RWPE1 (cell line): ENCODE results near the gene TBK1.
"Not testable (repeated sequence)": the region's sequence is repeated elsewhere in the genome, so short reads cannot be mapped to it uniquely, and the experiment has no call there.

Source experiments
- CTCF ChIA-PET: fragments of 350-600 bp; sonication (Branson Sonifier 250); formaldehyde crosslinking; extraction: SDS; loops from one replicate; lab custom pipeline; 2021; lab: Yijun Ruan, JAX
- POLR2A ChIA-PET: fragments of 400-600 bp; formaldehyde crosslinking; extraction: SDS; loops from one replicate; lab custom pipeline; 2020; ENCODE audit warnings: antibody characterized with exemption; ENCODE audit not compliant: low non-redundant PET; lab: Yijun Ruan, JAX
- DNase-seq: peaks from one replicate; pipeline ENCODE4 v3.0.0; 2012; ENCODE audit warnings: low spot score
- H3K27ac ChIP-seq: fragments of 450-650 bp; 2 replicates; pipeline ENCODE4 v1.5.1; 2017
- TF ChIP-seq, protein P1 (sequence below): fragments of 450-650 bp; conservative IDR thresholded peaks from 2 replicates; pipeline ENCODE4 v1.5.1; 2017; ENCODE audit warnings: low read depth, mild to moderate bottlenecking

TBK1 gene

DNA sequence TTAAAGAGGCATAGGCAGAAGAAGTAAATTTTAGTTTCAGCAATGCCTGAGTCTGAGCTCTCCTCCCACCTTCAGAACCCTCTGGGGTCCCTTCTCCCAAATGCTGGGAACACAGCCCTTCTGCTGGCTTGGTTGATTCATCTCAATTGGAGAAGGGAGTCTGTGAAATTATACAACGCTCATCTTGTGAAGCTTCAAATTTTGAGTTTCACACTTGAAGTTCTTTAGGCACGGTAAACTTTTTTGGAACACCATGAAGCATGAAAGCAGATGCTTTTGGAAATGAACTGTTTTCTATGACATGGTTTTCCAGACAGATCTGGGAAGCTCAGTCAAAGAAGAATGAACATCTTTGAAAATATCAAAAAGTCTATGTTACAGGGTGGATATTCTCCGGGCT is 69.9 kb downstream of the TBK1 start:
- ChIA-PET CTCF (interaction anchor here (0.6 kb wide), 1 partner anchor 160 kb away, joined by 3 read pairs; no protein-coding TSS in a partner anchor), POLR2A (no interaction called here)
- no peak overlapping the region for H3K27ac ChIP-seq

DNA sequence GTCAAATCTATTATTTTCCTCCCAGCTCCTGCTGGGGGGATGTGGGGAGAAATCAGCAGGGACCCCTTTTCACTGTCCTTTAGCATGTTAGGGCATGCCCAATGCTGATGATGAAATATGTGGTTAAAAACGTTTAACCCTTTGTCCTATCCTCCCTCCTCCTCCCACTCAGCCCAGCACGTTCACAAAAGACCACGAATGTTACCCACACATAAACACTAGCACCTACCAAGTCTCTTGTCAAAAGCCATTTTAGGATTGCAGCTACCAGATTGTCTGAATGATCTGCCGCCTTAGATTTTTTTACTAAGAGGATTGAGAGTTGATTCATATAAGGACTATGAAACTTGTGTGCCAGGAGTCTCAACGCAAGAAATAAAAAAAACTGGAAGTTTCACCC is 70.4 kb downstream of the TBK1 start:
- POLR2A ChIA-PET: no interaction called here

More for the DNA sequence above, 69.9 kb downstream of the TBK1 start:
- TF ChIP-seq, protein P1, sequence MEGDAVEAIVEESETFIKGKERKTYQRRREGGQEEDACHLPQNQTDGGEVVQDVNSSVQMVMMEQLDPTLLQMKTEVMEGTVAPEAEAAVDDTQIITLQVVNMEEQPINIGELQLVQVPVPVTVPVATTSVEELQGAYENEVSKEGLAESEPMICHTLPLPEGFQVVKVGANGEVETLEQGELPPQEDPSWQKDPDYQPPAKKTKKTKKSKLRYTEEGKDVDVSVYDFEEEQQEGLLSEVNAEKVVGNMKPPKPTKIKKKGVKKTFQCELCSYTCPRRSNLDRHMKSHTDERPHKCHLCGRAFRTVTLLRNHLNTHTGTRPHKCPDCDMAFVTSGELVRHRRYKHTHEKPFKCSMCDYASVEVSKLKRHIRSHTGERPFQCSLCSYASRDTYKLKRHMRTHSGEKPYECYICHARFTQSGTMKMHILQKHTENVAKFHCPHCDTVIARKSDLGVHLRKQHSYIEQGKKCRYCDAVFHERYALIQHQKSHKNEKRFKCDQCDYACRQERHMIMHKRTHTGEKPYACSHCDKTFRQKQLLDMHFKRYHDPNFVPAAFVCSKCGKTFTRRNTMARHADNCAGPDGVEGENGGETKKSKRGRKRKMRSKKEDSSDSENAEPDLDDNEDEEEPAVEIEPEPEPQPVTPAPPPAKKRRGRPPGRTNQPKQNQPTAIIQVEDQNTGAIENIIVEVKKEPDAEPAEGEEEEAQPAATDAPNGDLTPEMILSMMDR: no peak
- DNase-seq: no peak

DNA sequence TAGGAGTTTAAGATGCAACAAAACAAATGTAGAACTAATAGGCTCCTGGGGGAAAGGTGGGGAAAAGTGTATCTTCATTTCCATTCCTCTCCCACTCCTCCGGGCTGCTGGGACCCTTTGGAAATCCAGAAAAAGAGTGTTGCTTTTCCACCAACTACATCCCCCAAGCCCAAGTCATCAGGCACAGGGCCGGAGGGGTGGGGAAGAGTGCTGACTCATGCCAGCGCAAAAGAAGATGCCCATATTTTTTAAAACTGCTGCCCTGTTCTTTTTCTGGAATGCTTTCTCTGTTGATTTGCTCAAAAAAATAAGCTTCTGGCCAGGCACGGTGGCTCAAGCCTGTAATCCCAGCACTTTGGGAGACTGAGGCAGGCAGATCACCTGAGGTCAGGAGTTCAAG is 70.9 kb downstream of the TBK1 start:
- POLR2A ChIA-PET: no interaction called here
- no peak overlapping the region for H3K27ac ChIP-seq
- CTCF ChIA-PET: no interaction called here
- DNase-seq: no peak
- TF ChIP-seq, protein P1: no peak

More for the DNA sequence above, 70.4 kb downstream of the TBK1 start:
- DNase-seq: no peak
- TF ChIP-seq, protein P1: no peak
- H3K27ac ChIP-seq: no peak overlapping the region
- CTCF ChIA-PET: no interaction called here

DNA sequence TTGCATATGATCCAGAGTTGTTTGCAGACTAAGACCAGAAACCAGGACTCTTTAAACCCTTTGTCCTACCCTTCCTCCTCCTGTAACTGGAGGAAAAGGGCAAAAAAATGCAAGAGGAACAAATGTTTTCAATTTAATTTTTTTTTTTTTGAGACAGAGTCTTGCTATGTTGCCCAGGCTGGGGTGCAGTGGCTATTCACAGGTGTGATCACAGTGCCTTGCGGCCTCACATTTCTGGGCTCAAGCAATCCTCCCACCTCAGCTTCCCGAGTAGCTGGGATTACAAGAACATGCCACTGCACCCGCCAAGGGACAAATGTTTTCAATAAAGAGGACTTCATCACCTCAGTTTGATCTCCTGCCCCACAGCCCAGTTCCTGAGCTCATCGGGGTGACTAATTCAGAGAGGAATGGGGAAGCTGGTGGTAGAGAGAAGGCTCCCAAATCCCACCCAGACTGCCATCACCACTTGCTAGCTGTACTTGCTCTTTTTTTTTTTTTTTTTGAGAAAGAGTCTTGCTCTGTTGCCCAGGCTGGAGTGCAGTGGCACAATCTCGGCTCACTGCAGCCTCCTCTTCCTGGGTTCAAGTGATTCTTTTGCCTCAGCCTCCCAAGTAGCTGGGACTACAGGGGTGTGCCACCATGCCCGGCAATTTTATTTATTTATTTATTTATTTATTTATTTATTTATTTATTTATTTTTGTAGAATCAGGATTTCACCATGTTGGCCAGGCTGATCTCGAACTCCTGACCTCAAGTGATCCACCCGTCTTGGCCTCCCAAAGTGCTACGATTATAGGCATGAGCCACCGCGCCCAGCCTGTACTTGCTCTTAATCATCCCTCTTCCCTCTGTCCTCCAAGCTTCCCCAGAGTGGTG is 71.9 kb downstream of the TBK1 start:
- CTCF ChIA-PET: interaction anchor here (0.6 kb wide), 1 partner anchor 312 kb away, joined by 3 read pairs; no protein-coding TSS in a partner anchor
- H3K27ac ChIP-seq, POLR2A ChIA-PET, DNase-seq: not testable (repeated sequence)

DNA sequence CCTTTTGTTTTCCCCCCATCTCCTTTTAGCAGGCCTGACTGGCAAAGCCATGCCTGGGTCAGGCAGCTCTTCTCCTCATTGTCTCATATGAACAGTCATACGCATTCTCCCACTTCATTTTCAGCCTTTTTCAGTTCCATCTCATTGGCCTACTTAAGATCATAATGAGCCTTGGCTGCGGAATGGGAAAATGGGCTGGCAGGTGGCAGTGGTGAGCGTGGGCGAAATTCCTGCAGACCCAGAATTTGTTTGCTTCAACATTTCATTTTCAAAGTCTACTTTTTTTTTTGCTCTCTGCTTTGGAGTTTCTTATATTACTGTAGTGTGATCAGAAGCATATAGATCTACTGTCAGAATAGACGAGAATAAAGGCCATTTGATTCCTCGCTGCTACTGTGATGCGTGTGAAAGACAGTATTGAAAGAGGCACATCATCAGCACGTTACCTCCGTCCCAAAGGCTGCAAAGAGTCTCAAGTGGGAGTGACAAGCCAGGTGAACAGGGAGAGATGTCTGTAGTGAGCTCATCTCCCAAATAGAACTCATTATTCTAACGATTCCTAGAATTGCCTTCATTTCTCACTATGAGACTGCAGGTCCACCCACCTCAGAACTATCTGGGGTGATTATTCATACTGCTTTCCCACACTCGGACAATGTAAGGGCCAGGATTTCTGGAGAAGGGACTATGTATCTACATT is 73.7 kb downstream of the TBK1 start:
- TF ChIP-seq, protein P1: no peak
- ChIA-PET POLR2A (no interaction called here), CTCF (no interaction called here)
- no peak overlapping the region for H3K27ac ChIP-seq
- DNase-seq: no peak

DNA sequence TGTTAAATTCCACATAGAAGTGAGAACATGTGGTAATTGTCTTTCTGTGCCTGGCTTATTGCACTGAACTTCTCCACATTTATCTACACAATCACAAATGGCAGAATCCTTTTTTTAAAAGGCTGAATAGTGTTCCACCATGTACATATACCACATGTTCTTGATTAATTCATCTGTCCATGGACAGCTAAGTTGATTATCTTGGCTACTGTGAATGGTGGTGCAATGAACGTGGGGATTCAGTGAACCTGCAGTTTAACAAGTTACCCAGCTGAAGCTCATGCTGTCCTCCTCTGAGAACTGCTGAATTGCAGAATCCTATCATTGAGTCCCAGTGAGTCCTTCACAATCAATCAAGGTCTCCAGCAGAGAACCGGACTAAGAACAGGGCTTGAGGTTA is 74.9 kb downstream of the TBK1 start:
- CTCF ChIA-PET: no interaction called here
- POLR2A ChIA-PET: no interaction called here
- no peak for DNase-seq
- no peak overlapping the region for H3K27ac ChIP-seq
- TF ChIP-seq, protein P1: no peak
